ENCODE data around the gene KIF5C. TPM values are rescaled to one million over a fixed set of nuclear protein-coding genes. Genes with fewer than 3 reads are reported as not detected.

The KIF5C gene
- total RNA-seq, 1 experiment from 2014 or later = 1.6 TPM

DNA sequence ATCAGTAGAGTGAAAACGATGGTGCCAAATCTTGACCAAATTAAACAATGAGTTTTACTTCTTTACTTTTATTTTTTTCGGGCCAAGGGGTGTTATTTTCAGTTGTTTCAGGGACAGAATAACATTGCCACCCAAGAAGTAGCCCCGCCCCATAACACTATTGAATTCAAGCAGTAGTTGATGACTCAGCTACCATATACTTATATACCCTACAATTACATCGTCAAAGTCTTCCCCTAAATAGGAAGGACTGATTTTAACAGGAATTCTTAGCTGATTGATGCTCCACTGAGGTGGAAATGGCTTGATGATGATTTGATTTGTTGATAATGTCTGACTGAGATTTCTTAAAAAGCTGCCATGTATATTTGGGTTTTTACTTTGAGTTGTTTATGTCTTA is 188.2 kb downstream of the KIF5C start:
- Histone ChIP-seq H3K36me3 (ENCODE audit: control insufficient read depth, insufficient read depth, low read length) (no peaks in the 10 kb centered on the region), H3K4me3 (ENCODE audit: low read depth in 2 of 2, low read length in 2 of 2) (no peak overlapping the region), H3K9me3 (ENCODE audit: control insufficient read depth, insufficient read depth, low read depth, low read length) (no peaks in the 10 kb centered on the region), H3K27ac (ENCODE audit: low read length) (no peak overlapping the region), H3K27me3 (ENCODE audit: control insufficient read depth, insufficient read depth, low read length) (no peaks in the 10 kb centered on the region), H3K4me1 (ENCODE audit: control insufficient read depth, insufficient read depth, low read length) (no peaks in the 10 kb centered on the region)
- TF ChIP-seq SIN3A (IDR thresholded peaks at IDR 0.05; ENCODE audit: borderline replicate concordance, insufficient read depth, low read depth, low read length) = no peak
- no peak for TF ChIP-seq POLR2AphosphoS5 (IDR thresholded peaks at IDR 0.05; ENCODE audit: low read depth, low read length)
- no peak for TF ChIP-seq TCF7L2 (IDR thresholded peaks at IDR 0.05; ENCODE audit: low read depth, low read length)
- no peak for TF ChIP-seq REST (IDR thresholded peaks at IDR 0.05; ENCODE audit: insufficient read depth in 1 of 2, low read depth in 2 of 2, low read length in 1 of 2)
- TF ChIP-seq, protein P1, sequence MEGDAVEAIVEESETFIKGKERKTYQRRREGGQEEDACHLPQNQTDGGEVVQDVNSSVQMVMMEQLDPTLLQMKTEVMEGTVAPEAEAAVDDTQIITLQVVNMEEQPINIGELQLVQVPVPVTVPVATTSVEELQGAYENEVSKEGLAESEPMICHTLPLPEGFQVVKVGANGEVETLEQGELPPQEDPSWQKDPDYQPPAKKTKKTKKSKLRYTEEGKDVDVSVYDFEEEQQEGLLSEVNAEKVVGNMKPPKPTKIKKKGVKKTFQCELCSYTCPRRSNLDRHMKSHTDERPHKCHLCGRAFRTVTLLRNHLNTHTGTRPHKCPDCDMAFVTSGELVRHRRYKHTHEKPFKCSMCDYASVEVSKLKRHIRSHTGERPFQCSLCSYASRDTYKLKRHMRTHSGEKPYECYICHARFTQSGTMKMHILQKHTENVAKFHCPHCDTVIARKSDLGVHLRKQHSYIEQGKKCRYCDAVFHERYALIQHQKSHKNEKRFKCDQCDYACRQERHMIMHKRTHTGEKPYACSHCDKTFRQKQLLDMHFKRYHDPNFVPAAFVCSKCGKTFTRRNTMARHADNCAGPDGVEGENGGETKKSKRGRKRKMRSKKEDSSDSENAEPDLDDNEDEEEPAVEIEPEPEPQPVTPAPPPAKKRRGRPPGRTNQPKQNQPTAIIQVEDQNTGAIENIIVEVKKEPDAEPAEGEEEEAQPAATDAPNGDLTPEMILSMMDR (IDR thresholded peaks at IDR 0.05) = no peak
- BruUV-seq (replicated peaks) = no TSS peak
- ATAC-seq (no peak), DNase-seq (ENCODE audit: low read depth, low spot score) (no peak)
- POLR2A ChIA-PET = no interaction called here
- intact Hi-C loops (cut with micrococcal nuclease; ENCODE audit: unreplicated experiment) (no loop called here), in situ Hi-C loops (cut with HindIII; ENCODE audit: low pct_unique_long_range_greater_than_20kb, low sequenced_read_pairs) (no loop called here)
- CTCF ChIA-PET = no interaction called here

DNA sequence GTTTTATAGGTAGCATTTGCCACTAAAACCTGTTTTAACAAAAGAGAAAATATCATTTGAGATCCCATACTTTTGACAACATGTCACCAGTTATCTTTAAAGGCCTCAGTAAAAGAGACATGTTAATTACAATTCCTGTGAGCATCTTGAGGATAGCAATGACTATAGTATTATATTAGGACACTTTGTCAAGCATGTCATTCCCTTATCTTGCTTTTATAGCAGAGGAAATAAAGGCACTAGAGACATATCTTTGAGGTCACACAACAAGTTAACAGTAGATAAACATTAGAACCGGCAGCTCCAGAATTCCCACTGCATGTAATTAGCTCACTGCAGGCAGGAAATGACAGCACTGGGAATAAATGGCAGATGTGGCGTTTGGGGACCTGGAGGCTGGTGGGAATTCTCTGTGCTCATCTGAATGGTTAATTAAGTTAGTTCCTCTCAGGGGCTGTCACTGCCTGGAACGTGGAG is 189.4 kb downstream of the KIF5C start:
- intact Hi-C loops (cut with micrococcal nuclease; ENCODE audit: unreplicated experiment) = no loop called here
- H3K27ac ChIP-seq (ENCODE audit: low read length) = no peak overlapping the region

More for the DNA sequence above, 189.4 kb downstream of the KIF5C start:
- no peaks in the 10 kb centered on the region for H3K27me3 ChIP-seq (ENCODE audit: control insufficient read depth, insufficient read depth, low read length)
- TF ChIP-seq, protein P1 (IDR thresholded peaks at IDR 0.05) = no peak
- TF ChIP-seq REST (IDR thresholded peaks at IDR 0.05; ENCODE audit: insufficient read depth in 1 of 2, low read depth in 2 of 2, low read length in 1 of 2) = no peak
- no peak for TF ChIP-seq POLR2AphosphoS5 (IDR thresholded peaks at IDR 0.05; ENCODE audit: low read depth, low read length)
- TF ChIP-seq SIN3A (IDR thresholded peaks at IDR 0.05; ENCODE audit: borderline replicate concordance, insufficient read depth, low read depth, low read length) = no peak
- no peak for TF ChIP-seq TCF7L2 (IDR thresholded peaks at IDR 0.05; ENCODE audit: low read depth, low read length)
- no peaks in the 10 kb centered on the region for H3K4me1 ChIP-seq (ENCODE audit: control insufficient read depth, insufficient read depth, low read length)
- no peak for DNase-seq (ENCODE audit: low read depth, low spot score)
- H3K36me3 ChIP-seq (ENCODE audit: control insufficient read depth, insufficient read depth, low read length) = no peaks in the 10 kb centered on the region
- H3K4me3 ChIP-seq (ENCODE audit: low read depth in 2 of 2, low read length in 2 of 2) = no peak overlapping the region
- H3K9me3 ChIP-seq (ENCODE audit: control insufficient read depth, insufficient read depth, low read depth, low read length) = no peaks in the 10 kb centered on the region
- in situ Hi-C loops (cut with HindIII; ENCODE audit: low pct_unique_long_range_greater_than_20kb, low sequenced_read_pairs) = no loop called here
- no TSS peak for BruUV-seq (replicated peaks)
- POLR2A ChIA-PET = no interaction called here
- CTCF ChIA-PET = no interaction called here
- no peak for ATAC-seq

Data from Panc1 (cell line).